Measurements from ENCODE around the gene COL20A1. TPM values are rescaled to one million over a fixed set of nuclear protein-coding genes. Genes with fewer than 3 reads are reported as not detected.

COL20A1 gene
- polyA plus RNA-seq, 1 donor, result 4.0 TPM

DNA sequence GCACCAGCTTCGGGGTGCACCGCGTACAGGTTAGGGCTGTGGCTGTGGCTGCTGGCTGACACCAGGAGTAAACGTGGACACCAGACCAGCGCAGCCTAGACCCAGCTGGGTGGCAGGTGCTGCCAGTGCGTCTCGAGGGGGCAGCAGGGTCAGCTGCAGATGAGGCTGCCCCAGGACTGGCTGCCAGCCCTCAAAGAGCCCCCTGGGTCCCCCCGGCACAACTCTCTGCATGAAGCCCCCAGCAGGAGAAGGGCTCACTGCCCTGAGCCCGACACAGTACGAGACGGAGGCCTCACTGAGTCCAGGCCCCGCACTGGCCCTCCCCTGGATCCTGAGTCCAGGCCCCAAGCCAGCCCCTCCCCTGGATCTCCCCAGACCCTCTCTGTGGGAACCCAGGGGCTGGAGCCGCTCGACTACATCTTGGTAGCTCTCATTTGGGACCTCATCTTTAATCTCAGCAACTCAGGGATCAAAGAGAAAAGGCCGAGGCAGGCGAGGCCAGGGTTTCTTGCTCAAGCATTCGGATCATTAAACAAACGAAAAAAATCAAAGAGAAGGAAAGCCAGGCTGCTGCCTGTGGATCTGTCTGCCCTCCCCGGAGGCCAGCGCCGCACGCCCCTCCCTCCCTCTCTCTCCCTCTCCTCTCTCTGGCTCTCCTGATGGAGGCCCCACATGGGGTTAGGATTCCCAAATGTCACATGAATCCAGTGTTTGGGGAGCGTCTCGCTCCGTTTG is 31.8 kb upstream of the COL20A1 start:
- no peak for DNase-seq (ENCODE audit: low read depth)

DNA sequence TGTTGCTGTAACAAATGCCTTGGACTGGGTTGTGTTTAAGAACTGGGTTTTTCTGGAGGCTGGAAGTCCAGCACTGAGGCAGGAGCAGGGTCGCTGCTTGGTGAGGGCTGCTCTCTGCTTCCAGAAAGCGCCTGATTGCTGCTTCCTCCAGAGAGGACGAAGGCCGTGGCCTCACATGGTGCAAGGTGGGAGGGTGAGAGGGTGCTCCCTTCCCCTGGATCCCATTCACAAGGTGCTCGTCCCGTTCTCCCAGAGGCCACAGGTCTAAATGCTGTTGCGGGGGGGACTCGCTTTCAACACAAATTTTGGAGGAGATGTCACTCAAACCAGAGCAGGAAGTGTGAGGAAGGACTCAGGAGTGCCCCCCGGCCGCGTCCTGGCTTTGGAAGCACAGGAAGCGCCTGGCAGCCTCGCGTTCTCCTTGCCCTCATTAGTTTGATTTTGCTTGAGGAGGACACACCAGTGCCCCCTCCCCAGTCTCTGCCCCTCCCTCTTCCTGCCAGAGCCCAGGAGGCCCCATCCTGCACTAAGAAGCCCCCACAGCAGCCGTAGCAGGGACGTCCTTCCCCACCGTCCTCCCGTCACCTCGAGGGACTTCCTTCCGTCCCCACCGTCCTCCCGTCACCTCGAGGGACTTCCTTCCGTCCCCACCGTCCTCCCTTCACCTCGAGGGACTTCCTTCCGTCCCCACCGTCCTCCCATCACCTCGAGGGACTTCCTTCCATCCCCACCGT is 31.0 kb upstream of the COL20A1 start:
- DNase-seq (ENCODE audit: low read depth), result no peak

GRCh38 chr20:63262836-63263235 is 30.1 kb upstream of the COL20A1 start:
- no peak for DNase-seq (ENCODE audit: low read depth)

- DNase-seq (ENCODE audit: low read depth), result no peak
Observed at GRCh38 chr20:63264000-63264399, 29.0 kb upstream of the COL20A1 start.

DNA sequence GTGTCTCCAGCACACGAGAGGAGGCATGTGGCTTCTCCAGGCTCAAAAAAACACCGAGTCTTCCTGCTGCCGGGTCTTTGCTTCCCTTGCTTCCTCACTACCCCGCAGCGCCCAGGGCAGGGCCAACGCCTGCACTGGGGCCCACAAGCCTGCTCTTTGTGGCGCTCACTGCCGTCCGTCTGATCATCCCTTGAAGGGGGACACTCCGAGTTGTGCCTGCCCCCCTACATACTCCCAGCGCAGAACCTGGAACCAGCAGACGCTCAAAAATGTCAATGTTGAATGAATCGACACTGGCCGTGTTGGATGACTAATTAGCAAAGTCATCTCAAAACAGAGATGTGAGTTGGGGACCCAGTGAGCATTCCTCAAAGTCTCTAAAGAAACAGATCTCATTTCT is 28.5 kb upstream of the COL20A1 start:
- DNase-seq (ENCODE audit: low read depth), result no peak

- peak; percentile 68 for DNase-seq (ENCODE audit: low read depth)
Observed at GRCh38 chr20:63265891-63266515, 27.0 kb upstream of the COL20A1 start.

- no peak for DNase-seq (ENCODE audit: low read depth)
Observed at GRCh38 chr20:63267691-63268090, 25.3 kb upstream of the COL20A1 start.

GRCh38 chr20:63268256-63268655 is 24.7 kb upstream of the COL20A1 start:
- no peak for DNase-seq (ENCODE audit: low read depth)

DNA sequence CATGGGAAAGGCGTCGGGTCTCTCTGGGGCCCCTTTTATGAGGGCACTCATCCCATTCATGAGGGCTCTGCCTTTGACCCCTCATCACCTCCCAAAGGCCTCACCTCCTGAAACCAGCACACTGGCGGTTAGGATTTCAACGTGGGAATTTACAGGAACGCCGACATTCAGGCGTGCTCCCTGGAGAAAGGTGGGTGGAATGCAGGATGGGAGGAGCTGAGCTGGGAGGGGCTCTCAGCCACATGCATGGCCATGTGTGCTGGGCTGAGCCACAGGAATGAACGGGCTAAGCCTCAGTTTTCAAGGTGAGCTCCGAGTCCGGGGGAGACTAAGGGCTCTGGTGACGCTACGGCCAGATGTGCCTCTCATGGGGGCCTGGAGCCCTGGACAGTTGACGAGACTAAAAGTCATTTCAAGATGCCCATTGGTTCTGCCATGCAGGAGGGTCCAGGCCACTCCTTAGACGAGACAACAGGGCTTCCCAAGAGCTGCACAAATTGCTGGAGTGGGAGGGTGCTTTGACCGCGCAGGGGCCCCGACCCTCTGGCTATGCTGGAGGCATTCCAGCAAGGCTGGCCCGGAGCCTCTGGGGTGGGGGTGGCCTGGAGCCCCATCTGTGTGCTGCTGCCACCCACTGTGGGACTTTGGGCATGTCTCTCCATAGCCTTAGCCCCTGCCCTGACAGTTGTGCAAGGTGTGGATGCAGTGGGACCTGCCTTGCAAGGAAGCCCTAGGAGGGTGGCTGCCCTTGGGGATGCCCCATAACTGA is 24.1 kb upstream of the COL20A1 start:
- DNase-seq (ENCODE audit: low read depth), result no peak

GRCh38 chr20:63269724-63270123 is 23.3 kb upstream of the COL20A1 start:
- no peak for DNase-seq (ENCODE audit: low read depth)

- DNase-seq (ENCODE audit: low read depth), result no peak
Observed at GRCh38 chr20:63270606-63271325, 22.2 kb upstream of the COL20A1 start.

DNA sequence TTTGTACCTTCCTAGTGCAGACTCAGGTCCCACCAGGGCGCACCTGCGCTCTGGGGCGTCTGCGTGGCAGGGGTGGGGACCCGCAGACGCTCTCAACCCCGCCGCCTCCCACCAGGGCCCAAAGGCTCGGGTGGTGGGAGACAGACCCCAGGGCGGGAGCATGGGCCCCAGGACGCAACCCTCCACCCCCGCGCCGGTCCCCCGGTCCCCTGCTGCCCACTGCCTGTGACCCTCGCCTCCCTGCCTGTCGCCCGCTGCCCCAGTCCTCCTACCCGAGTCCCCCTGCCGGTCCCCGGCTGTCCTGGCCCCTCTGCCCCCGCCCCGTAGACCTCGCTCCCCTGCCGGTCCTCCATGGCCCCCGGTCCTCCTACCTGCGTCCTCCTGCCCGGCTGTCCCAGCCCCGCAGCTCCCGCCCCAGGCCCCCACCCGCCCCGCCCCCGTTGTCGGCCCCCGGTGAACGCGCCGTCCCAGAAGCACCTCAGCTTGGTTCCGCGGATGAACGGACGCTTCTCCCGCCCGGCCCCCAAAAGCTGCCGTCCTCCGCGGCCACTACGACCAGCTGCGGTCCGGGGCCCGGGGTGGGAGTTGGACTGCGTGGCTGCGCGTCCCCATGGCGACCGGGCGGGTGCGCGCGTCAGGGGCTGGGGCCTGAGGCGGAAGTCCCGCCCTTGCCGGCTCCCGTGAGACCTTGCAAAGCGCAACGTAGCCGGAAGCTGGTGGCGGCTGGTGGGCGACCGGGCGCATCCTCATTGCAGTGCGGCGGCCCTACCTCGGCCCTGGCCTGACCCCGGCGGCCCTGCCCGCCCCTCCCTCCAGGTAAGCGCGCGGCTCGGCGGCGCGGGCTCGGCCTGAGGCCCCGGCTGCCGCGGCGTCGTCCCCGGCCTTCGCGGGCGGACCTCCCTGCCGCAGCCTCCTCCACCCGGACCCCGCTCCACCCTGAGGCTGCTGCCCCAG is 20.6 kb upstream of the COL20A1 start, which contains the start of gene ARFGAP1:
Gene ARFGAP1, plus strand, starts transcription at position 709 of the 954 bp plus-strand sequence. CDS start 2,768 bp downstream, outside the sequence.
- DNase-seq (ENCODE audit: low read depth), result peak; percentile 81

GRCh38 chr20:63273059-63273579 is 19.9 kb upstream of the COL20A1 start:
- no peak for DNase-seq (ENCODE audit: low read depth)

DNA sequence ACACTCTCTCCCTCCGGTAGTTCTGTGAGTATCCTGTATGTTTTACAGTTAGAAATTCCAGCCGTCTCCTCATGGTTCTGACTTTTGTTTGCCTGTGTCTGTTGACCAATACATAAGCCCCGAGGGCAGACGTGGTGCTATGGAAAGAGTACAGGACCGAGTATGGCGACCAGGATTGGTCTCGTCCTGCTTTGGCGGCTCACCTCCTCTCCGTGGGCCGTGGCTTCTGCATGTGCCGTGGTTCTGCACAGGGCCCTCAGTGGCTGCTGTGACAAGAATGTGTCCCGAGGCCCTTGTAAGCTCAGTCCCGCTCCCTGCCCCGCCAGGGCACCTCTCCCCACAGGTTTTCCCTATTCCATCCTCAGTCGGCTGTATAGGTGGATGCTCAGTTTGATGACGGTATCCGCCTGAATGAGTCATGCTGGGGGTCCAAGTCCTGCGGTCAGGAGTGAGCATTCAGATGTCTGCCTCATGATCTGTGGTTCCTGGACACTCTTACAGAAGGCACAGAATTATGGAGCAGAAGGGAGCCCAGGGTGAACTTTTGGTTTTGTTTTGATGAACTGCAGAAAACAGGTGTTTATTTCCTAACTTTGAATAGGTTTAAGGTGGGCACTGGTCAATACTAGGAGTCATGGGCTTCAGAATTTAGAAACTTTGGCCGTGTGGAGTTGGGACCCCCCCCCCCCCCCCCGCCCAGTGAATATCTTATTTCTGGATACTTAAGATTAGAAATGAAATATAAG is 19.2 kb upstream of the COL20A1 start:
- no peak for DNase-seq (ENCODE audit: low read depth)

- no peak for DNase-seq (ENCODE audit: low read depth)
Observed at GRCh38 chr20:63274381-63275228, 18.4 kb upstream of the COL20A1 start.

DNA sequence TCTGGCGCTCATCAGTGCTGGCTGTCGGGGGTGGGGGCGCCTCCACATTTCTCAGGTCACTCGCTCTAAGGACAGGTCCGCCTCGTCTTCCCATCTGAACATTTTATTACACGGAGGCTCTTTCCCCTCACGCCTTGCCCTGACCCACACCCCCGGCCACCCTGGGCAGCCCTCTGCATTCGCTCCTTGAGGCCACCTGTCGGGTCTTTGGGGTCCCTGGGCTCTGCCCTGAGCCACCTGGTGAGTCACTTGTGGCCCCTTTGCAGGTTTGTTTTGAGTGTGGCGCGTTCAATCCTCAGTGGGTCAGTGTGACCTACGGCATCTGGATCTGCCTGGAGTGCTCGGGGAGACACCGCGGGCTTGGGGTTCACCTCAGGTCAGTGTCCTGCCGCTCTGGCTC is 17.2 kb upstream of the COL20A1 start:
- no peak for DNase-seq (ENCODE audit: low read depth)

GRCh38 chr20:63276956-63277355 is 16.0 kb upstream of the COL20A1 start:
- no peak for DNase-seq (ENCODE audit: low read depth)
